ENCODE data around the gene CHAF1B. TPM values are rescaled to one million over a fixed set of nuclear protein-coding genes. Genes with fewer than 3 reads are reported as not detected.

Gene CHAF1B
- total and polyA plus RNA-seq, 3 experiments from 2014 or later = 2.4 to 30.8 (median 30.6) TPM

GRCh38 chr21:36408568-36408967, 23.4 kb downstream of the CHAF1B start:
- Histone ChIP-seq H3K4me1 (ENCODE audit: insufficient read depth, low read length) (no peaks in the 10 kb centered on the region), H3K27ac (ENCODE audit: low read depth, low read length) (no peak overlapping the region), H3K27me3 (ENCODE audit: insufficient read depth, low read length, poor library complexity, severe bottlenecking) (no peaks in the 10 kb centered on the region), H3K36me3 (ENCODE audit: insufficient read depth, low read length) (no peaks in the 10 kb centered on the region), H3K4me3 (ENCODE audit: low read length) (no peak overlapping the region), H3K9me3 (ENCODE audit: low read length) (no peaks in the 10 kb centered on the region)
- Mint-ChIP-seq H3K4me3 (no peak overlapping the region), H3K36me3 (peaks cover 2 to 33% (median 14%) of the 10 kb centered on the region in 3 donors), H3K9me3 (no peaks in the 10 kb centered on the region), H3K27me3 (no peaks in the 10 kb centered on the region), H3K4me1 (peaks cover 0 to 3% (median 2%) of the 10 kb centered on the region in 3 donors), H3K27ac (no peak overlapping the region)
- CTCF ChIA-PET = no interaction called here
- POLR2A ChIA-PET = no interaction called here
- DNase-seq = no peak

DNA sequence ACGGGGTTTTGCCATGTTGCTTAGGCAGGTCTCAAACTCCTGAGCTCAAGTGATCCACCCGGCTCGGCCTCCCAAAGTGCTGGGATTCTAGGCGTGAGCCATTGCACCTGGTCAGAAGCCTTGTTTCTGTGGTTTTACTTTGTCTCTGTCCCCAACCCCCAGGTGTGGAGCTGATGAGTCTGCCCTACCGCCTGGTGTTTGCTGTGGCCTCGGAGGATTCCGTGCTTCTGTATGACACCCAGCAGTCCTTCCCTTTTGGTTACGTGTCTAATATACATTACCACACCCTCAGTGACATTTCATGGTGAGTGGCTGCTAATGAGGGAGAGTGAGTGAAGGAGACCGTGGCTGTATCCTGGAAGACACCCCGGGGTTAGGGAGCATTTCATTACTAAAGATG, 26.1 kb downstream of the CHAF1B start:
- no peaks in the 10 kb centered on the region for H3K4me1 ChIP-seq (ENCODE audit: insufficient read depth, low read length)
- CTCF ChIA-PET = no interaction called here
- H3K27me3 ChIP-seq (ENCODE audit: insufficient read depth, low read length, poor library complexity, severe bottlenecking) = no peaks in the 10 kb centered on the region
- Mint-ChIP-seq H3K9me3 (no peaks in the 10 kb centered on the region), H3K27me3 (no peaks in the 10 kb centered on the region), H3K4me1 (no peaks in the 10 kb centered on the region), H3K27ac (no peak overlapping the region), H3K36me3 (peaks cover 0 to 51% (median 20%) of the 10 kb centered on the region in 3 donors), H3K4me3 (no peak overlapping the region)
- no peak for DNase-seq
- no peaks in the 10 kb centered on the region for H3K36me3 ChIP-seq (ENCODE audit: insufficient read depth, low read length)
- no peak overlapping the region for H3K27ac ChIP-seq (ENCODE audit: low read depth, low read length)
- H3K9me3 ChIP-seq (ENCODE audit: low read length) = no peaks in the 10 kb centered on the region
- POLR2A ChIA-PET = no interaction called here
- H3K4me3 ChIP-seq (ENCODE audit: low read length) = no peak overlapping the region

GRCh38 chr21:36412916-36413315, 27.7 kb downstream of the CHAF1B start:
- no peak overlapping the region for H3K4me3 ChIP-seq (ENCODE audit: low read length)
- H3K4me1 ChIP-seq (ENCODE audit: insufficient read depth, low read length) = no peaks in the 10 kb centered on the region
- no peaks in the 10 kb centered on the region for H3K27me3 ChIP-seq (ENCODE audit: insufficient read depth, low read length, poor library complexity, severe bottlenecking)
- CTCF ChIA-PET = no interaction called here
- POLR2A ChIA-PET = no interaction called here
- DNase-seq = no peak
- H3K9me3 Mint-ChIP-seq = no peaks in the 10 kb centered on the region
- peak overlapping the region in 1 of 8 donors; percentile 60 for H3K27ac Mint-ChIP-seq
- H3K4me1 Mint-ChIP-seq = no peaks in the 10 kb centered on the region
- no peaks in the 10 kb centered on the region for H3K27me3 Mint-ChIP-seq
- H3K9me3 ChIP-seq (ENCODE audit: low read length) = no peaks in the 10 kb centered on the region
- no peak overlapping the region for H3K27ac ChIP-seq (ENCODE audit: low read depth, low read length)
- peaks cover 0 to 51% (median 19%) of the 10 kb centered on the region in 3 donors for H3K36me3 Mint-ChIP-seq
- no peak overlapping the region for H3K4me3 Mint-ChIP-seq
- H3K36me3 ChIP-seq (ENCODE audit: insufficient read depth, low read length) = no peaks in the 10 kb centered on the region

- Histone ChIP-seq H3K36me3 (ENCODE audit: insufficient read depth, low read length) (no peaks in the 10 kb centered on the region), H3K27me3 (ENCODE audit: insufficient read depth, low read length, poor library complexity, severe bottlenecking) (no peaks in the 10 kb centered on the region), H3K4me1 (ENCODE audit: insufficient read depth, low read length) (no peaks in the 10 kb centered on the region), H3K4me3 (ENCODE audit: low read length) (no peak overlapping the region), H3K9me3 (ENCODE audit: low read length) (no peaks in the 10 kb centered on the region), H3K27ac (ENCODE audit: low read depth, low read length) (no peak overlapping the region)
- no peak for DNase-seq
- ChIA-PET CTCF (no interaction called here), POLR2A (no interaction called here)
- Mint-ChIP-seq H3K4me1 (no peaks in the 10 kb centered on the region), H3K9me3 (no peaks in the 10 kb centered on the region), H3K36me3 (peaks cover 0 to 43% (median 11%) of the 10 kb centered on the region in 3 donors), H3K4me3 (no peak overlapping the region), H3K27me3 (no peaks in the 10 kb centered on the region), H3K27ac (no peak overlapping the region)
Observed at GRCh38 chr21:36415375-36415774, 30.2 kb downstream of the CHAF1B start.

- no peak for DNase-seq
- Histone ChIP-seq H3K4me1 (ENCODE audit: insufficient read depth, low read length) (no peaks in the 10 kb centered on the region), H3K36me3 (ENCODE audit: insufficient read depth, low read length) (no peaks in the 10 kb centered on the region), H3K27ac (ENCODE audit: low read depth, low read length) (no peak overlapping the region), H3K4me3 (ENCODE audit: low read length) (no peak overlapping the region), H3K27me3 (ENCODE audit: insufficient read depth, low read length, poor library complexity, severe bottlenecking) (no peaks in the 10 kb centered on the region), H3K9me3 (ENCODE audit: low read length) (no peaks in the 10 kb centered on the region)
- H3K9me3 Mint-ChIP-seq = no peaks in the 10 kb centered on the region
- H3K27me3 Mint-ChIP-seq = no peaks in the 10 kb centered on the region
- POLR2A ChIA-PET = no interaction called here
- no peak overlapping the region for H3K4me3 Mint-ChIP-seq
- H3K27ac Mint-ChIP-seq = no peak overlapping the region
- no peaks in the 10 kb centered on the region for H3K4me1 Mint-ChIP-seq
- CTCF ChIA-PET = no interaction called here
- peaks cover 0 to 22% (median 8%) of the 10 kb centered on the region in 3 donors for H3K36me3 Mint-ChIP-seq
Observed at GRCh38 chr21:36419241-36419640, 34.0 kb downstream of the CHAF1B start.

GRCh38 chr21:36419996-36420395, 34.8 kb downstream of the CHAF1B start:
- Mint-ChIP-seq H3K4me3 (no peak overlapping the region), H3K27me3 (no peaks in the 10 kb centered on the region), H3K27ac (no peak overlapping the region), H3K9me3 (no peaks in the 10 kb centered on the region), H3K4me1 (no peaks in the 10 kb centered on the region), H3K36me3 (peaks cover 0 to 16% (median 8%) of the 10 kb centered on the region in 3 donors)
- no peak overlapping the region for H3K4me3 ChIP-seq (ENCODE audit: low read length)
- H3K4me1 ChIP-seq (ENCODE audit: insufficient read depth, low read length) = no peaks in the 10 kb centered on the region
- H3K9me3 ChIP-seq (ENCODE audit: low read length) = no peaks in the 10 kb centered on the region
- CTCF ChIA-PET = no interaction called here
- no peaks in the 10 kb centered on the region for H3K36me3 ChIP-seq (ENCODE audit: insufficient read depth, low read length)
- POLR2A ChIA-PET = no interaction called here
- H3K27me3 ChIP-seq (ENCODE audit: insufficient read depth, low read length, poor library complexity, severe bottlenecking) = no peaks in the 10 kb centered on the region
- DNase-seq = peak in 2 of 5 donors; percentile 10
- no peak overlapping the region for H3K27ac ChIP-seq (ENCODE audit: low read depth, low read length)

GRCh38 chr21:36420571-36421339, 35.6 kb downstream of the CHAF1B start:
- no peak overlapping the region for H3K4me3 ChIP-seq (ENCODE audit: low read length)
- Mint-ChIP-seq H3K27me3 (no peaks in the 10 kb centered on the region), H3K4me3 (no peak overlapping the region), H3K36me3 (peaks cover 0 to 11% (median 3%) of the 10 kb centered on the region in 3 donors), H3K27ac (peak overlapping the region in 2 of 8 donors; percentile 14 to 63), H3K4me1 (no peaks in the 10 kb centered on the region), H3K9me3 (no peaks in the 10 kb centered on the region)
- no peaks in the 10 kb centered on the region for H3K36me3 ChIP-seq (ENCODE audit: insufficient read depth, low read length)
- DNase-seq = no peak
- POLR2A ChIA-PET = no interaction called here
- H3K27ac ChIP-seq (ENCODE audit: low read depth, low read length) = no peak overlapping the region
- no peaks in the 10 kb centered on the region for H3K4me1 ChIP-seq (ENCODE audit: insufficient read depth, low read length)
- H3K27me3 ChIP-seq (ENCODE audit: insufficient read depth, low read length, poor library complexity, severe bottlenecking) = no peaks in the 10 kb centered on the region
- CTCF ChIA-PET = no interaction called here
- H3K9me3 ChIP-seq (ENCODE audit: low read length) = no peaks in the 10 kb centered on the region

GRCh38 chr21:36422279-36423098, 37.3 kb downstream of the CHAF1B start:
- ChIA-PET POLR2A (no interaction called here), CTCF (interaction anchor here (1.0 to 1.3 kb wide), 2 partner anchors 8 to 14 kb away, joined by 3 to 5 read pairs; no protein-coding TSS in a partner anchor)
- H3K36me3 Mint-ChIP-seq = no peaks in the 10 kb centered on the region

More at GRCh38 chr21:36422279-36423098, 37.3 kb downstream of the CHAF1B start:
- Mint-ChIP-seq H3K27ac (peak overlapping the region in 2 of 8 donors; percentile 69 to 89), H3K9me3 (no peaks in the 10 kb centered on the region), H3K4me1 (no peaks in the 10 kb centered on the region), H3K27me3 (no peaks in the 10 kb centered on the region), H3K4me3 (no peak overlapping the region)
- no peak for DNase-seq
- Histone ChIP-seq H3K27ac (ENCODE audit: low read depth, low read length) (no peak overlapping the region), H3K4me1 (ENCODE audit: insufficient read depth, low read length) (no peaks in the 10 kb centered on the region), H3K36me3 (ENCODE audit: insufficient read depth, low read length) (no peaks in the 10 kb centered on the region), H3K4me3 (ENCODE audit: low read length) (no peak overlapping the region), H3K27me3 (ENCODE audit: insufficient read depth, low read length, poor library complexity, severe bottlenecking) (no peaks in the 10 kb centered on the region), H3K9me3 (ENCODE audit: low read length) (no peaks in the 10 kb centered on the region)

Measured in CD8-positive, alpha-beta memory T cell (primary cell).